Muscle of leg (tissue), 11 donors: Measurements from ENCODE around the gene KASH5. TPM values are rescaled to one million over a fixed set of nuclear protein-coding genes. Genes with fewer than 3 reads are reported as not detected.

Experiments
- DNase-seq: peaks from one replicate; pipeline ENCODE4 v3.0.0; 2013
- H3K27ac ChIP-seq: one replicate; pipeline ENCODE4 v1.5.1; 2013; ENCODE audit warnings: mild to moderate bottlenecking, low read length, control low read depth
- H3K27me3 ChIP-seq: one replicate; pipeline ENCODE4 v1.6.1; 2013; ENCODE audit warnings: low read length; ENCODE audit not compliant: control insufficient read depth, insufficient read depth
- H3K36me3 ChIP-seq: one replicate; pipeline ENCODE4 v1.6.1; 2013; ENCODE audit warnings: low read length; ENCODE audit not compliant: control insufficient read depth, insufficient read depth
- H3K4me1 ChIP-seq: one replicate; pipeline ENCODE4 v1.6.1; 2013; ENCODE audit warnings: low read length; ENCODE audit not compliant: control insufficient read depth, insufficient read depth
- H3K4me3 ChIP-seq: one replicate; pipeline ENCODE4 v1.5.1; 2013; ENCODE audit warnings: low read length, control low read depth
- H3K9me3 ChIP-seq: replicated peaks from 2 replicates; pipeline ENCODE4 v1.6.1; 2013; ENCODE audit warnings: low read depth, low read length; ENCODE audit not compliant: control insufficient read depth
- WGBS: methylation state at CpG from one replicate; pipeline ENCODE4 v1.1.5; 2013; ENCODE audit warnings: missing lambda C conversion rate; ENCODE audit not compliant: insufficient coverage; 5-methylcytosine and 5-hydroxymethylcytosine counted together
- polyA plus RNA-seq, 8 donors: library from polyadenylated mRNA; unstranded; fragments of 120-200 nt; gene quantifications; one replicate each; pipeline versions ENCODE4 v1.2.1 to v1.2.3, GENCODE V29; 2013; ENCODE audit warnings: inconsistent platforms in 1 of 8, low replicate concordance in 1 of 8; ENCODE audit not compliant: insufficient read length in 8 of 8, insufficient read depth in 1 of 8
- total RNA-seq: library from RNA; stranded (reverse); fragments of 120-200 nt; gene quantifications from one replicate; pipeline ENCODE4 v1.2.4, GENCODE V29; 2013

Gene KASH5
- total and polyA plus RNA-seq, 9 donors = 0.14 to 0.25 (median 0.23) TPM; not detected in 6

GRCh38 chr19:49421878-49422202, 33.8 kb downstream of the KASH5 start:
- 25% methylated on average over 1 of the region's 3 CpGs for WGBS
- H3K4me1 ChIP-seq = peaks cover 19% of the 10 kb centered on the region
- no peak for DNase-seq
- H3K27me3 ChIP-seq = peaks cover 97% of the 10 kb centered on the region
- no peaks in the 10 kb centered on the region for H3K36me3 ChIP-seq
- no peak overlapping the region for H3K4me3 ChIP-seq
- H3K27ac ChIP-seq = no peak overlapping the region
- no peaks in the 10 kb centered on the region for H3K9me3 ChIP-seq

DNA sequence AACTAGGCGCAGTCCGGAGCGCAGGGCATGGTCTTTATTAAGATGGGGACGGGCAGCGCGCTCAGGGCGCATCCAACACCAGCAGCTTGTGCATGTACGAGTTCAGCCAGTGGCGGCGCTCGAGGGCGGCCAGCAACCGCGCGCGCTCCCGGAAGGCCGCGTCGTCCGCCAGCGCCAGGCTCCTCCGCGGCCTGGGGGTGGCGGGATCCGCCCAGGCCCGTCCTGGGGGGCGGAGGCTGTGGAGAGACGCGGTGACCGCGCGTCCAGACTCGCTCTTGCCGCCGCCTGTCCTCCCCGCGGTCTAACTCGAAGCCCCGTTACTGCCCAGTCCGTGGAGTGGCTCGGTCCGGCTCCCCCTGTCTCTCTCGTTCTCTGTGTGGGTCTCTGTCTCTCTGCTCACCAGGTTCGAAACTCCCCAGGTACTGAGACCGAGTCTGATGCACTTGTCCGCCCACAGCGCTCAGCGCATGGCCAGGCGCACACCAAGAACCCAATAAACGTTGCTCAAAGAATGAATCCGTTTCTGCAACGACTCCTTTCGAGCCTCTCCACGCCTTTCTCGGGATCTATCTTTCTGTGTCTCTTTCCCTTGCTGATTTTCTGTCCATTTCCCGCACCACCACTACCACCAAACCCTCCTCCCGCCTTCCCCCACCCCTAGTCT, 34.5 kb downstream of the KASH5 start:
- H3K9me3 ChIP-seq = no peaks in the 10 kb centered on the region
- no peak overlapping the region for H3K4me3 ChIP-seq
- peak; percentile 39 for DNase-seq
- peaks cover 97% of the 10 kb centered on the region for H3K27me3 ChIP-seq
- no peak overlapping the region for H3K27ac ChIP-seq
- peaks cover 19% of the 10 kb centered on the region for H3K4me1 ChIP-seq
- WGBS = under 1% methylated on average over 58 of the region's 58 CpGs
- H3K36me3 ChIP-seq = no peaks in the 10 kb centered on the region

- H3K4me1 ChIP-seq = peaks cover 23% of the 10 kb centered on the region
- H3K4me3 ChIP-seq = no peak within 1 kb of the TSS
- no peaks in the 10 kb centered on the region for H3K9me3 ChIP-seq
- no peaks in the 10 kb centered on the region for H3K36me3 ChIP-seq
- no peak for DNase-seq
- H3K27ac ChIP-seq = no peak within 1 kb of the TSS
- peaks cover 97% of the 10 kb centered on the region for H3K27me3 ChIP-seq
- 4% methylated on average over 35 of the region's 42 CpGs for WGBS
These were observed 35.3 kb downstream of the KASH5 start, which contains the start of gene PTH2 for GRCh38 chr19:49423071-49423984. Gene PTH2 (minus strand): TSS chr19:49423441. CDS start chr19:49423339, 102 bp downstream.

DNA sequence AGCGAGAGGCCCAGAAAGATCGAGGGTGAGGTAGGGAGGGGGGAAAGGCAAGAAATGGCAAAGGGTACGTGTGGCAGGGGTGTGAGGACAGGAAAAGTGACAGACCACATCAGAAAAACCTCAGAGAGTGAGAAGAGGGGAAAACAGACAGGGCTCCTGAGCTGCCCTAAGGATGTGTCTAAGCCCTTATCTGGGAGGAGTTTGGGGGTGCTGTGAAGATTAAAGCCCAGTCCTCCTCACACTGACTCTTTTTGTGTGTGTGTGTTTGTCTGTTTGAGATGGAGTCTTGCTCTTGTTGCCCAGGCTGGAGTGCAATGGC, 35.9 kb downstream of the KASH5 start:
- Histone ChIP-seq H3K27ac (no peak overlapping the region), H3K27me3 (peaks cover 97% of the 10 kb centered on the region), H3K9me3 (no peaks in the 10 kb centered on the region), H3K36me3 (no peaks in the 10 kb centered on the region), H3K4me3 (no peak overlapping the region), H3K4me1 (peaks cover 25% of the 10 kb centered on the region)
- WGBS = 10% methylated on average over 3 of the region's 3 CpGs
- DNase-seq = no peak

DNA sequence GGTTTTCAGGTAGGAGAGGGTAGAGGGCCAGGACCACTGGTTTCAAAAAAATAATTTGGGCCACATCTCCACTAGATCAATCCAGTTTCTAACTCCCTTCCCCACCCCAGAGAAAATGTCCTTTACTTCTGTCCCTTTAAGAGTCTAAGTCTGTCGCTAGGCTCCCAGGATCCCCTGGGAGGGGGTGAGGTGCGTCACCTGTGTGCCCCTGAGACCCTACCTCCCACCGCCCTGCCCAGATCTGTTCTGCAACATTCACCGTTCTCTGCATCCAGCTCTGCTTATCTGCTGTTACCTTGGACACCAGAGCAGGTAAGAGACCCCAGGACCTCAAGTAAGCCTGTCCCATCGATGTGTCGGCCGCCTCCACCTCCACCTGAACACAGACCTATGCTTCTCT, 37.1 kb downstream of the KASH5 start, which contains the start of gene GFY:
Gene GFY (plus strand): TSS at position 211 of the 400 bp plus-strand sequence. CDS start 1,043 bp downstream, outside the sequence.
- peaks cover 25% of the 10 kb centered on the region for H3K4me1 ChIP-seq
- H3K27me3 ChIP-seq = peaks cover 99% of the 10 kb centered on the region
- WGBS = 31% methylated on average over 2 of the region's 7 CpGs

GRCh38 chr19:49425922-49426592, 38.0 kb downstream of the KASH5 start:
- H3K27me3 ChIP-seq = peaks cover 100% of the 10 kb centered on the region
- no peak overlapping the region for H3K4me3 ChIP-seq
- no peak overlapping the region for H3K27ac ChIP-seq
- no peaks in the 10 kb centered on the region for H3K36me3 ChIP-seq
- H3K4me1 ChIP-seq = peaks cover 24% of the 10 kb centered on the region
- DNase-seq = no peak
- WGBS = 2% methylated on average over 20 of the region's 30 CpGs
- no peaks in the 10 kb centered on the region for H3K9me3 ChIP-seq

More for the DNA sequence above, 37.1 kb downstream of the KASH5 start, which contains the start of gene GFY:
- no peak within 1 kb of the TSS for H3K4me3 ChIP-seq
- DNase-seq = no peak
- H3K27ac ChIP-seq = no peak within 1 kb of the TSS
- H3K9me3 ChIP-seq = no peaks in the 10 kb centered on the region
- H3K36me3 ChIP-seq = no peaks in the 10 kb centered on the region

DNA sequence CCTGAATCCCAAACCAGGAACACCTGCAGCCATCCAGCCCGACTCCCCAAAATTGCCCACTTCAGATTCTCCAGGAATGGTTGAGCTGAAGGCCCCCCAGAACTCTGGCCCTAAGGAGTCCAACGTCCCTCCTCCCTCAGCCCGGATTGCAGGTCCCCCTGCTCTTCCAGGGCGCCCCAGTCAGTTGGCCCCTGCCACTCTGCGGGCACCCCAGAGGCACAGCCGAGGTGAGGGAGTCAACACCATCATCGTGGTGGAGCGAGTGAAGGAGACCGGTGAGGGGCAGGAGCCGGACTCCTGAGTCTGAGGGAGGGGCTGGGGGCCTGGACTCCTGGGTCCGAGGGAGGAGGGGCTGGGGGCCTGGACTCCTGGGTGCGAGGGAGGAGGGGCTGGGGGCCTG, 39.3 kb downstream of the KASH5 start:
- Histone ChIP-seq H3K36me3 (no peaks in the 10 kb centered on the region), H3K9me3 (no peaks in the 10 kb centered on the region), H3K4me3 (no peak overlapping the region), H3K27ac (no peak overlapping the region), H3K27me3 (peaks cover 100% of the 10 kb centered on the region), H3K4me1 (peaks cover 19% of the 10 kb centered on the region)
- 39% methylated on average over 9 of the region's 12 CpGs for WGBS
- no peak for DNase-seq

DNA sequence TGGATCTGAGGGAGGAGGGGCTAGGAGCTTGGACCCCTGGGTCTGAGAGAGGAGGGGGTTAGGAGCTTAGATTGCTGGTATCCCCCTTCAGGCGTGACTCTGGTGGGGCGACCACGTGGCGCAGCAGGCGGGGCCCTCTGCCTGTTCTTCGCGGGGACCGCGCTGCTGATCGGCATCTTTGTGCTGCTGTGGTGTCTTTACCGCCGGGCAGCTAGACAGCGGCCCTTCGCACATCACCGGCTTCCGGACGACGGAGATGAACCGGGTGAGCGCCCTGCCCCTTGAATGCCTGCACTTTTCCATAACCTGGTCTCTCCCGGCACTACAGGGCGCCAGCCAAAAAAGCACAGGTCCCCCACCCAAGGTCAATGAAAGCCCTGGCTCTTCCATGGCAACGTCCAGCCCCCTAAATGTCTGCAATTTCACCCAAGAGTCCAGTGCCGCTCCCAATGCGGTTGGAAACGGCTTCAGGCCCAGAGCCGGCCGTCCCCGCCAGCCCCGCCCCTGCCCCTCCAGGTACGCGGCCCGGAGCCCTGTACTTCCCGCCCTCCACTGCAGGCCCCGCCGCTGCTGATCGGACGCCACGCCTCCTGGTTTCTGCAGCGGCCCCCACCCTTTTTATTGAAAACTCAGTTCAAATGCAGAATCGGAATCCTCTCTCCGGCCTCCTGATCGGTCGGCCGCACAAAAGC, 40.0 kb downstream of the KASH5 start:
- Histone ChIP-seq H3K27ac (no peak overlapping the region), H3K27me3 (peaks cover 100% of the 10 kb centered on the region), H3K4me1 (peaks cover 15% of the 10 kb centered on the region), H3K4me3 (no peak overlapping the region), H3K36me3 (no peaks in the 10 kb centered on the region), H3K9me3 (no peaks in the 10 kb centered on the region)
- under 1% methylated on average over 45 of the region's 45 CpGs for WGBS
- DNase-seq = no peak

DNA sequence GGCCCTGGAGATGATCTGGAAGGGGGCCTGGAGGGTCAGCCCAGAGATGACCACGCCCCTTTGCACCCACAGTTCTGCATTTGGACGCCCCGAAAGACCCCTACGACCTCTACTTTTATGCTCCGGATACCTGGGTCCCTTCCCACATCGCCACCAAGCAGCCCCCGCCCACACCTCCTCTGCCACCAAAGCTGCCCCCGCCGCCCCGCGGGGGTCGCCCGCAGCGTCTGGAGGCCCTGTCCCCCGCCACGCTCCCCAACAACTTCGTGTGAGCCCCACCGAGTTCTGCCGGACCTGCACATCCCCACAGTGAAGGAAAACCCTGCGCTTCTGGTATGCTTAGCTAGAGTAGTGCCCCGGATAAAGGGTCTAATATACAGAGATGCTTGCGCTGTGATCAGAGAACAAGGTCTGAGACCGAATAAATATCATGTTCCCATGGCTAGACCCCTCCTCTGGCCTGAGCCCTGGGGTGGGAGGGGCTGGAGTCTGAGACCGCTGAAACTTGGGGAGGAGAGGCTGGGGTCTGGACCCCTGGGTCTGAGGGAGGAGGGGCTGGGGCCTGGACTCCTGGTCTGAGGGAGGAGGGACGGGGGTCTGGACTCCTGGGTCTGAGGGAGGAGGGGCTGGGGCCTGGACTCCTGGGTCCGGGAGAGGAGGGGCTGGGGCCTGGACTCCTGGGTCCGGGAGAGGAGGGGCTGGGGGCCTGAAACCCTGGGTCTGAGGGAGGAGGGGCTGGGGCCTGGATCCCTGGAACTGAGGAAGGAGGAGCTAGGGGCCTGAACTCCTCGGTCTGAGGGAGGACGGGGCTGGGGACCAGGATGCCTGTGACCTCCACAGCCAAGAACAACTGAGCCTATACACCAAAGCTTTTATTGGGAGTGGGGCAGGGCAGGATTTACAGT, 40.8 kb downstream of the KASH5 start:
- Histone ChIP-seq H3K4me3 (no peak overlapping the region), H3K9me3 (no peaks in the 10 kb centered on the region), H3K27ac (no peak overlapping the region), H3K4me1 (peaks cover 10% of the 10 kb centered on the region), H3K27me3 (peaks cover 100% of the 10 kb centered on the region), H3K36me3 (no peaks in the 10 kb centered on the region)
- DNase-seq = no peak
- whole genome bisulfite sequencing = 6% methylated on average over 23 of the region's 29 CpGs
